GM23338 (cell line): ENCODE measurements around the gene MAP4K3. TPM values are rescaled to one million over a fixed set of nuclear protein-coding genes. Genes with fewer than 3 reads are reported as not detected.

Experiments
- ATAC-seq: fragments of 200-7000 bp; cut with Tn5 transposase; 3 replicates; pipeline ENCODE4 v1.9.1; 2020
- DNase-seq: peaks from one replicate; pipeline ENCODE4 v3.0.0-alpha.2; 2015; ENCODE audit warnings: low spot score
- H2AFZ ChIP-seq: fragments of 200-600 bp; sonication (generic); 2 replicates; pipeline ENCODE4 v1.8.0; 2016; ENCODE audit warnings: antibody characterized with exemption, mild to moderate bottlenecking, moderate library complexity
- H3F3A ChIP-seq: fragments of 200-600 bp; sonication (generic); replicated peaks from 2 replicates; pipeline ENCODE4 v1.8.0; 2017; ENCODE audit warnings: antibody characterized with exemption, mixed run types, low read depth
- H3K27ac ChIP-seq: fragments of 200-600 bp; sonication (generic); 2 replicates; pipeline ENCODE4 v1.6.1; 2016; ENCODE audit warnings: low read depth
- H3K27me3 ChIP-seq: fragments of 200-600 bp; sonication (generic); 2 replicates; pipeline ENCODE4 v1.8.0; 2016; ENCODE audit warnings: mild to moderate bottlenecking, mixed run types, moderate library complexity; ENCODE audit not compliant: insufficient read depth
- H3K36me3 ChIP-seq: fragments of 200-600 bp; sonication (generic); 2 replicates; pipeline ENCODE4 v1.8.0; 2016; ENCODE audit warnings: mild to moderate bottlenecking; ENCODE audit not compliant: insufficient read depth
- H3K4me1 ChIP-seq: fragments of 200-600 bp; sonication (generic); 2 replicates; pipeline ENCODE4 v1.8.0; 2016; ENCODE audit warnings: mild to moderate bottlenecking, moderate library complexity; ENCODE audit not compliant: insufficient read depth
- H3K4me2 ChIP-seq: fragments of 200-600 bp; sonication (generic); 2 replicates; pipeline ENCODE4 v1.7.1; 2017; ENCODE audit warnings: mixed run types
- H3K4me3 ChIP-seq: fragments of 200-600 bp; sonication (generic); 2 replicates; pipeline ENCODE4 v1.6.1; 2016; ENCODE audit warnings: mixed run types
- H3K79me2 ChIP-seq: fragments of 200-600 bp; sonication (generic); replicated peaks from 2 replicates; pipeline ENCODE4 v1.8.0; 2017; ENCODE audit warnings: mild to moderate bottlenecking; ENCODE audit not compliant: insufficient read depth
- H3K9me2 ChIP-seq: fragments of 200-600 bp; sonication (generic); 2 replicates; pipeline ENCODE4 v1.8.0; 2017; ENCODE audit not compliant: insufficient read depth
- H4K20me1 ChIP-seq: fragments of 200-600 bp; sonication (generic); replicated peaks from 2 replicates; pipeline ENCODE4 v1.8.0; 2017; ENCODE audit warnings: mild to moderate bottlenecking; ENCODE audit not compliant: insufficient read depth
- H3K27ac Mint-ChIP-seq: 2 replicates; pipeline ENCODE4 v1.8.0; 2020; ENCODE audit warnings: inconsistent platforms, mild to moderate bottlenecking, moderate library complexity, mixed read lengths
- H3K27me3 Mint-ChIP-seq: 3 replicates; pipeline ENCODE4 v1.8.0; 2022; ENCODE audit warnings: low read depth, mild to moderate bottlenecking, moderate library complexity, mixed read lengths, inconsistent platforms; ENCODE audit not compliant: insufficient read depth, poor library complexity
- H3K36me3 Mint-ChIP-seq: 3 replicates; pipeline ENCODE4 v1.8.0; 2021; ENCODE audit warnings: low read depth, mild to moderate bottlenecking, inconsistent platforms, moderate library complexity, mixed read lengths
- H3K4me1 Mint-ChIP-seq: 3 replicates; pipeline ENCODE4 v1.8.0; 2020; ENCODE audit warnings: mild to moderate bottlenecking, inconsistent platforms, mixed read lengths
- H3K4me3 Mint-ChIP-seq: 3 replicates; pipeline ENCODE4 v1.8.0; 2021; ENCODE audit warnings: moderate library complexity, mild to moderate bottlenecking, inconsistent platforms, mixed read lengths
- H3K9me3 Mint-ChIP-seq: 3 replicates; pipeline ENCODE4 v1.8.0; 2020; ENCODE audit warnings: moderate library complexity, mild to moderate bottlenecking, inconsistent platforms, mixed read lengths
- CREB1 ChIP-seq: fragments of 250-450 bp; sonication (Bioruptor Pico); IDR thresholded peaks from 2 replicates; pipeline ENCODE4 v1.5.0; 2020; ENCODE audit warnings: low read depth, mild to moderate bottlenecking, moderate library complexity
- CTCF ChIP-seq, 2 experiments: fragments of 200-600 bp in 1 of 2; sonication (generic) in 1 of 2; conservative IDR thresholded peaks; 2 replicates each; pipeline versions ENCODE4 v1.5.1 to v1.6.1; 2016 to 2017; ENCODE audit warnings: antibody characterized with exemption in 2 of 2, low read depth in 2 of 2, mild to moderate bottlenecking in 2 of 2, moderate library complexity in 1 of 2
- EZH2 ChIP-seq: fragments of 200-600 bp; sonication (generic); IDR thresholded peaks from one replicate; pipeline ENCODE4 v1.8.0; 2017; ENCODE audit warnings: antibody characterized with exemption, mild to moderate bottlenecking, low read depth; ENCODE audit not compliant: unreplicated experiment
- EZH2phosphoT487 ChIP-seq: fragments of 200-600 bp; sonication (generic); IDR thresholded peaks from one replicate; pipeline ENCODE4 v1.8.1; 2018; ENCODE audit warnings: antibody characterized with exemption; ENCODE audit not compliant: unreplicated experiment
- JUNB ChIP-seq: IDR thresholded peaks from one replicate; pipeline ENCODE4 v1.6.1; 2016; ENCODE audit warnings: antibody characterized with exemption; ENCODE audit not compliant: unreplicated experiment
- NANOG ChIP-seq: IDR thresholded peaks from 2 replicates; pipeline ENCODE4 v1.6.1; 2016; ENCODE audit warnings: antibody characterized with exemption, borderline replicate concordance
- POLR2AphosphoS5 ChIP-seq: IDR thresholded peaks from 2 replicates; pipeline ENCODE4 v1.6.1; 2016; ENCODE audit warnings: antibody characterized with exemption, low read depth
- REST ChIP-seq: IDR thresholded peaks from one replicate; pipeline ENCODE4 v1.6.1; 2018; ENCODE audit warnings: antibody characterized with exemption; ENCODE audit not compliant: unreplicated experiment
- STAT1 ChIP-seq: IDR thresholded peaks from one replicate; pipeline ENCODE4 v1.6.1; 2016; ENCODE audit warnings: antibody characterized with exemption; ENCODE audit not compliant: unreplicated experiment
- ZNF114 ChIP-seq: fragments of 250-450 bp; sonication (Bioruptor Pico); IDR thresholded peaks from 2 replicates; pipeline ENCODE4 v1.5.0; 2020; ENCODE audit warnings: mild to moderate bottlenecking, moderate library complexity
- ZNF331 ChIP-seq: fragments of 250-450 bp; sonication (Bioruptor Pico); IDR thresholded peaks from 2 replicates; pipeline ENCODE4 v1.5.0; 2020; ENCODE audit warnings: low read depth, mild to moderate bottlenecking, moderate library complexity
- ZNF462 ChIP-seq: fragments of 250-450 bp; sonication (Bioruptor Pico); IDR thresholded peaks from 2 replicates; pipeline ENCODE4 v1.5.0; 2020; ENCODE audit warnings: mild to moderate bottlenecking, moderate library complexity
- polyA plus RNA-seq: library from polyadenylated mRNA; unstranded; fragments of >200 nt; fragmentation: Nextera tagmentation; extraction: Ambion mirVana; gene quantifications from 2 replicates; pipeline ENCODE4 v1.2.1, GENCODE V29; 2016
- total RNA-seq: library from RNA; depleted of rRNA; stranded (reverse); fragments of >200 nt; shearing (Covaris generic); gene quantifications from 2 replicates; pipeline ENCODE4 v1.2.3, GENCODE V29; 2014
- TF ChIP-seq, protein P1 (sequence below): IDR thresholded peaks from 2 replicates; pipeline ENCODE4 v1.6.1; 2016; ENCODE audit warnings: antibody characterized with exemption

The MAP4K3 gene
- total and polyA plus RNA-seq, 2 experiments from 2014 or later, result 33.0 to 90.7 TPM

DNA sequence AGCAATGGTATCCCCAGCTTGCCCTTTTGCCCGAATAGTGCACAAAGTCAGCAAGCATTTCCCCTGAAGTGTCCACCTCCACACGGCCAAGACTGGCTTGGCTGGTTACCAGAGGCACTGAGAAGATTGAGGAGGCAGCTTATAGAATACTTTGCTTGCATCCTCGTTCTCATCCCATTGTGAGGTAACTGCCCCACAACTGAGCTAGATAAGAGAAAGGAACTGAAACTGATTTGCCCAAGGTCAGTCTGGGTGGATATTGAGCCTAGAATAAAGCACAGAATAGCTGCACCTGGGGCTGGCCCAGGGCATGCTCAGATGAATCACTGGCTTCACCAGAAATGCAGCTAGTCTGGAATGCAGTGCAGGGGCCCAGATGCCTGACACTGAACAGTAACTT lies 32.7 kb upstream of the MAP4K3 start:
- Mint-ChIP-seq H3K27me3 (peaks cover 2% of the 10 kb centered on the region), H3K27ac (peak overlapping the region; percentile 52; the same call in 1 of the 2 replicates), H3K9me3 (no peaks in the 10 kb centered on the region; the same call in 2 of the 3 replicates), H3K4me3 (no peak overlapping the region), H3K4me1 (peaks cover 41% of the 10 kb centered on the region), H3K36me3 (no peaks in the 10 kb centered on the region)
- Histone ChIP-seq H3K4me1 (peaks cover 33% of the 10 kb centered on the region), H3K4me3 (no peak overlapping the region), H3K4me2 (peak overlapping the region; percentile 5), H3K79me2 (no peaks in the 10 kb centered on the region), H3K27me3 (no peaks in the 10 kb centered on the region), H3K36me3 (no peaks in the 10 kb centered on the region), H3K27ac (peak overlapping the region; percentile 87), H2AFZ (no peak overlapping the region), H3F3A (0 out of 2 replicates have a peak, but pooled peaks cover 13% of the 10 kb centered on the region), H4K20me1 (no peaks in the 10 kb centered on the region), H3K9me2 (no peaks in the 10 kb centered on the region)
- ATAC-seq (peak; percentile 89), DNase-seq (peak; percentile 51)
- TF ChIP-seq, protein P1, sequence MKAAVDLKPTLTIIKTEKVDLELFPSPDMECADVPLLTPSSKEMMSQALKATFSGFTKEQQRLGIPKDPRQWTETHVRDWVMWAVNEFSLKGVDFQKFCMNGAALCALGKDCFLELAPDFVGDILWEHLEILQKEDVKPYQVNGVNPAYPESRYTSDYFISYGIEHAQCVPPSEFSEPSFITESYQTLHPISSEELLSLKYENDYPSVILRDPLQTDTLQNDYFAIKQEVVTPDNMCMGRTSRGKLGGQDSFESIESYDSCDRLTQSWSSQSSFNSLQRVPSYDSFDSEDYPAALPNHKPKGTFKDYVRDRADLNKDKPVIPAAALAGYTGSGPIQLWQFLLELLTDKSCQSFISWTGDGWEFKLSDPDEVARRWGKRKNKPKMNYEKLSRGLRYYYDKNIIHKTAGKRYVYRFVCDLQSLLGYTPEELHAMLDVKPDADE, result no peak
- TF ChIP-seq ZNF114 (CRISPR knock-in tag) (no peak), CTCF (conservative IDR thresholded peaks at IDR 0.05; ENCODE audit: low read depth in 2 of 2) (no peak), EZH2phosphoT487 (no peak), EZH2 (no peak), CREB1 (CRISPR knock-in tag) (no peak), REST (no peak), JUNB (no peak), STAT1 (no peak), ZNF462 (no peak), ZNF331 (no peak), POLR2AphosphoS5 (no peak), NANOG (no peak)
